Nephron progenitor cell (in vitro differentiated cells): Measurements from ENCODE around the gene APLF.

ENCODE experiments used
- DNase-seq: peaks from one replicate; pipeline ENCODE4 v3.0.0; 2021
- H3K27ac Mint-ChIP-seq: 2 replicates; pipeline ENCODE4 v1.8.0; 2021; ENCODE audit warnings: mild to moderate bottlenecking, moderate library complexity, mixed read lengths
- H3K27me3 Mint-ChIP-seq: 2 replicates; pipeline ENCODE4 v1.8.0; 2021; ENCODE audit warnings: mild to moderate bottlenecking, low read depth, mixed read lengths; ENCODE audit not compliant: poor library complexity
- H3K36me3 Mint-ChIP-seq: 2 replicates; pipeline ENCODE4 v1.8.0; 2021; ENCODE audit warnings: low read depth, mixed read lengths
- H3K4me1 Mint-ChIP-seq: 2 replicates; pipeline ENCODE4 v1.8.0; 2021; ENCODE audit warnings: mixed read lengths
- H3K4me3 Mint-ChIP-seq: 2 replicates; pipeline ENCODE4 v1.8.0; 2021; ENCODE audit warnings: mild to moderate bottlenecking, moderate library complexity, mixed read lengths
- H3K9me3 Mint-ChIP-seq: 2 replicates; pipeline ENCODE4 v1.8.0; 2021; ENCODE audit warnings: mild to moderate bottlenecking, moderate library complexity, mixed read lengths
- CTCF ChIP-seq: fragments of 200-600 bp; sonication (generic); IDR thresholded peaks from 2 replicates; pipeline ENCODE4 v1.5.0; 2021; ENCODE audit warnings: antibody characterized with exemption

Gene APLF

DNA sequence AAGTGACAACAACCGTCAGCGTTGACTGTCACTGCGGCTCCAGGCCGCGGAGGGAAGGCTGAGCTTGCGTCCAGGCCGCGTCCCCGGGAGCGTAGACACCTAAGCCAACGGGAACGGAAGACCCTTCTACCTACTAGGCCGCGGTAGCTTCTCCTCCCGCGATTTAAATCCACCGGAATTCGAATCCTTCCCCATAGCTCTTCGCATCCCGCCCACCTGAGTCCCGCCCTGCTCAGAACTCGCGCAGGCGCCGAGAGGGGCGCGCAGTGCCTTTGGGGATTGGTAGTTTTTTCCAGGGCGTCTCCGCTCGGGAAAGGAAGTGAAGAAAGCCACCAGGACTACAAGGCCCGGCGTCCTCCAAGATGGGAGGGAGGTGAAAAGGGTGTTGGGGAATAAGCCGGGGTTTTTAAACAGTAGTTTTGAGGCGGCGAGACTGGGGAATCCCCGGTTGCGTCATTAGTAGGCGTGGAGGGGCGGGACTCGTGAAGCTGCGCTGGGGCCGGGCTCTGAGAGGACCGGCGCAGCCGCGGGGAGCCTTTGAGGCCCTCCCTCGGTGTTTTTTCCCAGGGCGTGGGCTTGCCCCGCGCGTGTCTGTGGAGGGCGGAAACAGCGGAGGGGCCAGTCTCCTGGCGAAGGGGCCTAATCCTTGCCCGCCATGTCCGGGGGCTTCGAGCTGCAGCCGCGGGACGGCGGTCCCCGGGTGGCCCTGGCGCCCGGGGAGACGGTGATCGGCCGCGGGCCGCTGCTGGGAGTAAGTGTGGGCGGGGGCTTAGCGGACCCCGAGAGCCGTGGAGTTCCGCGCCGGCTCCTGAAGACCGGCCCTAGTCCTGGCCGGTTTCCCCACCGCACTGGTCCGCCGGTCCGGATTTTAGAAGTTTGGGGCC lies at the start of gene APLF, which contains the start of gene FBXO48:
Gene APLF, plus strand, starts transcription at position 509 of the 884 bp plus-strand sequence. Its CDS starts 147 bp downstream, at position 656.
Gene FBXO48, minus strand, starts transcription at position 218 of the 884 bp plus-strand sequence. CDS start 2,149 bp downstream, outside the sequence.
- peaks cover 3% of the 10 kb centered on the region for H3K27me3 Mint-ChIP-seq

DNA sequence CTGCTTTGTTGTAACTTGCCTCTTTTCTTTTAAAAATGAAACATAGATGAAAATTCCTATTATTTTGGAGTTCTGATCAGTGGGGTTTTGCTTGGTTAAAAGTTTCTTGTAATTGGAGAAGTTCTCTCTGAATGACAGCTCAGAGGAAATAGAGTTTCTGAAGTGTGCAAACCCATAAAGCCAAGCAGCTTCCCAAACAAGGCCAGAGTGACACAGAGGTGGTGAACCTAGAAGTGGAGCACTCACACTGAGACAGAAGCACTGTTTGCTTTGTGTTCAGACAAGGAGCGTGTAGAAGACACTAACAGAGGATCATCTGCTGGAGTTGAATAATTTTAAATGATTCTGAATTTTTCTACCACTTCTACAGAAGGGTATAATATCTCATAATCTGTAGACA lies 49.5 kb upstream of the APLF start:
- peaks cover 4% of the 10 kb centered on the region for H3K27me3 Mint-ChIP-seq
- H3K9me3 Mint-ChIP-seq: no peaks in the 10 kb centered on the region
- TF ChIP-seq CTCF: no peak
- no peaks in the 10 kb centered on the region for H3K36me3 Mint-ChIP-seq
- DNase-seq: no peak
- no peak overlapping the region for H3K4me3 Mint-ChIP-seq
- peak overlapping the region; percentile 72 for H3K27ac Mint-ChIP-seq
- H3K4me1 Mint-ChIP-seq: peaks cover 26% of the 10 kb centered on the region

More for the DNA sequence above, at the start of gene APLF, which contains the start of gene FBXO48:
- DNase-seq: peak; percentile 97
- no peaks in the 10 kb centered on the region for H3K9me3 Mint-ChIP-seq
- no peak for TF ChIP-seq CTCF
- H3K36me3 Mint-ChIP-seq: peaks cover 1% of the 10 kb centered on the region
- H3K4me1 Mint-ChIP-seq: peaks cover 54% of the 10 kb centered on the region
- peak within 1 kb of the TSS; percentile 95 for H3K27ac Mint-ChIP-seq
- peak within 1 kb of the TSS; percentile 96 for H3K4me3 Mint-ChIP-seq

GRCh38 chr2:68418419-68418818 lies 49.0 kb upstream of the APLF start:
- peak overlapping the region; percentile 49 for H3K27ac Mint-ChIP-seq
- H3K27me3 Mint-ChIP-seq: peaks cover 4% of the 10 kb centered on the region
- TF ChIP-seq CTCF: no peak
- H3K9me3 Mint-ChIP-seq: no peaks in the 10 kb centered on the region
- H3K36me3 Mint-ChIP-seq: no peaks in the 10 kb centered on the region
- no peak for DNase-seq
- H3K4me1 Mint-ChIP-seq: peaks cover 26% of the 10 kb centered on the region
- H3K4me3 Mint-ChIP-seq: no peak overlapping the region

DNA sequence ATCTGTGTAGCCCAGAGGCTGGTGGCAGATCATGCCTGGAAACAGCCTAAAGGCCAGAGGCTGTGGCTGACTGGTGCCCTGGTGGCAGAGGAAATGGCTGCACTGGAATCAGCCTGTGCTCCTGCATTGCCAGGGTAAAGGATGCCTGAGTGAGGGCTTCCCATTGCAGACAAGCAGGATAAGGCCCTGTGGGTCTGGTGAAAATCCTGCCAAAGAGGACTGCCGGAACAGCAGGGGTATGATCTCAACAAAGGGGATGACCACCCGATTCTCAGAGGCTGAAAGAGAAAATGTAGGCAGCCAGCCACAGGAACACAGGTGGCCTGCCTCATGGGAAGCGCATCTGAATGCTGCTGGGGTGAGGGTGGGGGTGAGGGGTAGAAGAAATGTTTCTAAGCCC lies 48.5 kb upstream of the APLF start:
- Mint-ChIP-seq H3K4me1 (peaks cover 26% of the 10 kb centered on the region), H3K4me3 (no peak overlapping the region)
- no peak for DNase-seq

DNA sequence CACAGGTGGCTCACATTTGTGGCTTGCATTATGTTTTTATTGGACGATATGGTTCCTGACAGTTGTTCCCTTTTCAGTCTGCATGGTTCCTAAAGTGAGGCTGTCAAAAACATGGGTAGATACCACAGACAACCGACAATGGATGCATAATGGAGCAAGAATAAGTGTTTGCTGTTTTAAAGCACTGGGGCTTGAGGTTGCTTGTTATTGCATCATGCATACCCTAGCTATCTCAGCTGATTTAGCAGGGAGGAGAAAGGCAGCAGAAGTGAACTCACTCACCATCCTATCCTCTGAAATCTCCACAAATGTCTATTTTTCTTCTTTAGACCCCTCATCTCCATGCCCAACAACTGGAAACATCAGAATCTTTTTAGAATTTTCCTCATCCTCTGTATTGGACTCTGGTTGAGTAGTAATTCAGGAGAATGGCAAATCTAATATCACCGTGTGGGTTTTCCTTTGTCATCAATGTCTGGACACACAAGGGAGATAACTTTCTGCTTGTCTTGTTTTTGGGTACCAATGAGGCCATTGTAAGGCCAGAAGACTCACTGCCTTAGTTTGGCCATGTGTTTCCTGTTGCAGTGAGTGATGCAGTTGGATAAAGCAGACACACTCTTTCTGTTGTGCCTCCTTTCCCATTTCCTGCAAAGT lies 47.0 kb upstream of the APLF start:
- Mint-ChIP-seq H3K4me3 (no peak overlapping the region), H3K36me3 (no peaks in the 10 kb centered on the region), H3K4me1 (peaks cover 26% of the 10 kb centered on the region), H3K27me3 (peaks cover 4% of the 10 kb centered on the region), H3K27ac (no peak overlapping the region), H3K9me3 (no peaks in the 10 kb centered on the region)
- no peak for TF ChIP-seq CTCF
- no peak for DNase-seq

More for the DNA sequence above, 48.5 kb upstream of the APLF start:
- Mint-ChIP-seq H3K36me3 (no peaks in the 10 kb centered on the region), H3K27me3 (peaks cover 4% of the 10 kb centered on the region), H3K27ac (no peak overlapping the region), H3K9me3 (no peaks in the 10 kb centered on the region)
- TF ChIP-seq CTCF: no peak
